Thyroid gland (tissue), 4 donors: Measurements from ENCODE around the gene HS6ST1.

Source experiments
- POLR2A ChIP-seq, 2 donors: fragments of 450-650 bp; IDR thresholded peaks; one replicate each; pipeline ENCODE4 v1.6.1; 2017; ENCODE audit warnings: antibody characterized with exemption in 2 of 2, mild to moderate bottlenecking in 2 of 2, moderate library complexity in 1 of 2
- TF ChIP-seq, protein P1 (sequence below), 6 experiments: fragments of 200-600 bp in 3 of 6; fragments of 450-650 bp in 3 of 6; sonication (generic) in 3 of 6; IDR thresholded peaks; one replicate each; pipeline ENCODE4 v1.5.1; 2016 to 2019; ENCODE audit warnings: antibody characterized with exemption in 6 of 6, mild to moderate bottlenecking in 2 of 6, inconsistent platforms in 1 of 6, moderate library complexity in 1 of 6

DNA sequence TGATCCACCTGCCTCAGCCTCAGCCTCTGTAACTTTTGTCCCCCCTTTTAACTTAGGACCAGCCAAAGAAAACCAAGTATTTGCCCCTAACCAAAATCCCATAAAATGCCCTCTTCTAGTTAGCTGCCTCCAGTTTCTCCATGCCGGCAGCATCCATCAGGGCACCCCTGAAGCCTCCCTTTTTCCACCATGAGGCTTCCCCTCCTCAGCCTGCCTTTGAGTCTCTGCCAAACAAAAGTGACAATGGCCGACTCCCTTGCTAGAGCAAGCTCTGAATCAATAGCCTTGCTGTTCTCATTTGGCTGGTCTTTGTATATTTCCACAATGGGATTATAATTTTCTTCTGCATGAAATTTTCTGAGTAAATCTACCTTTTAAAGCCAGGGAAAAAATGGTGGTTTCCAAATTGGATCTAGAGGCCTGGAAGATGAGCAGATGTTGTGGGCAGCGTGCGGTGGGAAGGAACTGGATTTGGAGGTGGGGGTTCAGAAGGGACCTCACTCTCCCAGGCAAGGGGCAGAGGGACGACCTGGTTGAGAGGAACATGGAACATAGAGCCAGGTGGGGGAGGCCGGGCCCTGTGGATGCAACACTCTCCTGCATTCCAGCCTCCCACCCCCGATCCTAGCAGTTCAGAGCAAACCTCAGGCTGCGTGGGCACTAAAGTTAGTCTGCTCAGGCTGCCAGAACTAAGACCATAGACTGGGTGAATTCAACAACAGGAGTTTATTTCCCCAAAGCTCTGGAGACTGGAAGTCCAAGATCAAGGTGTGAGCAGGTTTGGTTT is 80.6 kb downstream of the HS6ST1 start:
- TF ChIP-seq, protein P1, sequence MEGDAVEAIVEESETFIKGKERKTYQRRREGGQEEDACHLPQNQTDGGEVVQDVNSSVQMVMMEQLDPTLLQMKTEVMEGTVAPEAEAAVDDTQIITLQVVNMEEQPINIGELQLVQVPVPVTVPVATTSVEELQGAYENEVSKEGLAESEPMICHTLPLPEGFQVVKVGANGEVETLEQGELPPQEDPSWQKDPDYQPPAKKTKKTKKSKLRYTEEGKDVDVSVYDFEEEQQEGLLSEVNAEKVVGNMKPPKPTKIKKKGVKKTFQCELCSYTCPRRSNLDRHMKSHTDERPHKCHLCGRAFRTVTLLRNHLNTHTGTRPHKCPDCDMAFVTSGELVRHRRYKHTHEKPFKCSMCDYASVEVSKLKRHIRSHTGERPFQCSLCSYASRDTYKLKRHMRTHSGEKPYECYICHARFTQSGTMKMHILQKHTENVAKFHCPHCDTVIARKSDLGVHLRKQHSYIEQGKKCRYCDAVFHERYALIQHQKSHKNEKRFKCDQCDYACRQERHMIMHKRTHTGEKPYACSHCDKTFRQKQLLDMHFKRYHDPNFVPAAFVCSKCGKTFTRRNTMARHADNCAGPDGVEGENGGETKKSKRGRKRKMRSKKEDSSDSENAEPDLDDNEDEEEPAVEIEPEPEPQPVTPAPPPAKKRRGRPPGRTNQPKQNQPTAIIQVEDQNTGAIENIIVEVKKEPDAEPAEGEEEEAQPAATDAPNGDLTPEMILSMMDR (IDR thresholded peaks at IDR 0.05), result no peak
- no peak for TF ChIP-seq POLR2A (IDR thresholded peaks at IDR 0.05)
